Endothelial cell of umbilical vein (primary cell): ENCODE measurements around the gene ZNF544.

Source experiments
- CTCF ChIP-seq, 2 donors: IDR thresholded peaks; 1 replicate in 1 of 2; 2 replicates in 1 of 2; pipeline ENCODE4 v1.5.1; 2011; ENCODE audit warnings: low read length in 2 of 2, mild to moderate bottlenecking in 2 of 2, moderate library complexity in 2 of 2, control low read depth in 1 of 2, inconsistent platforms in 1 of 2, low read depth in 1 of 2; ENCODE audit not compliant: insufficient read depth in 1 of 2; ENCODE audit errors: extremely low read depth in 1 of 2
- EZH2 ChIP-seq: IDR thresholded peaks from 2 replicates; pipeline ENCODE4 v1.6.1; 2012; ENCODE audit warnings: borderline replicate concordance, low read depth, mild to moderate bottlenecking, moderate library complexity, low read length, inconsistent platforms; ENCODE audit not compliant: severe bottlenecking
- MAX ChIP-seq: IDR thresholded peaks from 2 replicates; pipeline ENCODE4 v1.6.1; 2011; ENCODE audit not compliant: insufficient read depth, insufficient read length
- POLR2A ChIP-seq: IDR thresholded peaks from 2 replicates; pipeline ENCODE4 v1.6.1; 2012; ENCODE audit warnings: low read depth, mild to moderate bottlenecking, control low read depth, low read length
- POLR2AphosphoS5 ChIP-seq: IDR thresholded peaks from 2 replicates; pipeline ENCODE4 v1.6.1; 2012; ENCODE audit warnings: low read depth, mild to moderate bottlenecking, control low read depth, low read length, moderate library complexity; ENCODE audit not compliant: insufficient read depth

DNA sequence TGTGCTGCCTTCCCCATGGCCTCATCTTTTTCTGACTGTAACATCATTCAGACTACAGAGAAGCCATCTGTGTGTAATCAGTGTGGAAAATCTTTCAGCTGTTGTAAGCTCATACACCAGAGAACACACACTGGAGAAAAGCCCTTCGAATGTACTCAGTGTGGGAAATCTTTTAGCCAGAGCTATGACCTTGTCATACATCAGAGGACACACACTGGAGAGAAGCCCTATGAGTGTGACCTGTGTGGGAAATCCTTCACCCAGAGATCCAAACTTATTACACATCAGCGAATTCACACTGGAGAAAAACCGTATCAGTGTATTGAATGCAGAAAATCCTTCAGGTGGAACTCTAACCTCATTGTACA, 32.9 kb downstream of the ZNF544 start:
- TF ChIP-seq CTCF (IDR thresholded peaks at IDR 0.05; ENCODE audit: extremely low read depth in 1 of 2, insufficient read depth in 1 of 2, low read depth in 1 of 2, low read length in 2 of 2) (no peak), POLR2AphosphoS5 (peak; percentile 26), MAX (no peak), POLR2A (no peak), EZH2 (no peak)
